Gastroesophageal sphincter (tissue), 4 donors: Measurements from ENCODE around the gene B4GALT2. TPM values are rescaled to one million over a fixed set of nuclear protein-coding genes. Genes with fewer than 3 reads are reported as not detected.

Experiments used
- ATAC-seq: fragments of 150-250 bp; one replicate; pipeline ENCODE4 v1.9.1; 2016; ENCODE audit warnings: mild to moderate bottlenecking, moderate library complexity
- H3K27ac ChIP-seq, 4 donors: fragments of 200-600 bp; sonication (generic) in 3 of 4; 1 replicate in 3 of 4; 2 replicates in 1 of 4; pipeline ENCODE4 v1.5.1; 2016 to 2019
- H3K27me3 ChIP-seq: fragments of 200-600 bp; sonication (generic); one replicate; pipeline ENCODE4 v1.5.1; 2019
- H3K36me3 ChIP-seq, 2 donors: fragments of 200-600 bp; sonication (generic); one replicate each; pipeline ENCODE4 v1.5.1; 2019; ENCODE audit warnings: control low read depth in 1 of 2
- H3K4me1 ChIP-seq, 3 donors: fragments of 200-600 bp; sonication (generic); 1 replicate in 2 of 3; 2 replicates in 1 of 3; pipeline ENCODE4 v1.5.1; 2016 to 2019; ENCODE audit warnings: control low read depth in 2 of 3
- H3K4me3 ChIP-seq, 2 donors: fragments of 200-600 bp; sonication (generic); one replicate each; pipeline ENCODE4 v1.5.1; 2019; ENCODE audit warnings: mild to moderate bottlenecking in 1 of 2, moderate library complexity in 1 of 2
- H3K9me3 ChIP-seq, 3 donors: fragments of 200-600 bp; sonication (generic); one replicate each; pipeline ENCODE4 v1.5.1; 2017 to 2019; ENCODE audit warnings: control low read depth in 2 of 3
- EP300 ChIP-seq: sonication (generic); formaldehyde crosslinking; IDR thresholded peaks from one replicate; pipeline ENCODE4 v1.6.1; 2017; ENCODE audit warnings: antibody characterized with exemption, mild to moderate bottlenecking
- POLR2A ChIP-seq, 2 donors: fragments of 450-650 bp; IDR thresholded peaks; one replicate each; pipeline ENCODE4 v1.6.1; 2017; ENCODE audit warnings: antibody characterized with exemption in 2 of 2, mild to moderate bottlenecking in 2 of 2, moderate library complexity in 1 of 2
- POLR2AphosphoS5 ChIP-seq: sonication (generic); formaldehyde crosslinking; IDR thresholded peaks from one replicate; pipeline ENCODE4 v1.6.1; 2017; ENCODE audit warnings: antibody characterized with exemption
- WGBS, 2 donors: methylation state at CpG; one replicate each; pipeline ENCODE4 v1.1.5; 2018; ENCODE audit warnings: low coverage in 1 of 2; 5-methylcytosine and 5-hydroxymethylcytosine counted together
- total RNA-seq, 4 donors: library from RNA; depleted of rRNA; stranded (reverse); fragments of >200 nt; gene quantifications; one replicate each; pipeline ENCODE4 v1.1.0, GENCODE V29; 2016
- TF ChIP-seq, protein P1 (sequence below), 4 experiments: fragments of 200-600 bp in 2 of 4; fragments of 450-650 bp in 2 of 4; sonication (generic) in 1 of 4; IDR thresholded peaks; one replicate each; pipeline ENCODE4 v1.5.1; 2017 to 2019; ENCODE audit warnings: antibody characterized with exemption in 4 of 4, mild to moderate bottlenecking in 2 of 4, moderate library complexity in 2 of 4

B4GALT2 gene
- total RNA-seq, 4 donors from 2014 or later, result 34.4 to 129 (median 37.6) TPM

DNA sequence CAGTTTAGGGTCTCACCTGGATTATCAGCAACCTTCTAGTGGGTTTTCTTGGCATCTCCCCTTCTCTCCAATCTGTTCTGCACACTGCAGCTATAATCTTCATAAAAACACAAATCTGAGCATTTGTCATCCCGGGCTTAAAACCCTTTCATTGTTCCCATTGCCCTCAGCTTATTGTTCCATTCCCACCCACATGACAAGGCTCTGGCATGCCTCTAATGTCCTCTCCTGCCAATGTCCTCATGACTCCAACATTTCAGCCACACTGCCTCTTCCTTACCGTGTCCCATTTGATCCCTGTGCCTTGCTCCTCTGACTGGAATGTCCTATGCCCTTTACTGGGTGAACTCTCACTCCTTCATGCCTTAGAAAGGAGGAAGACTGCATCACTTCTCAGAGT, 16.7 kb upstream of the B4GALT2 start:
- no peak overlapping the region for H3K27ac ChIP-seq
- WGBS, 2 donors, result 80 to 90% methylated on average over 1 to 2 of the region's 2 CpGs
- H3K4me3 ChIP-seq, result no peak overlapping the region
- H3K4me1 ChIP-seq, result no peaks in the 10 kb centered on the region
- no peaks in the 10 kb centered on the region for H3K27me3 ChIP-seq
- no peak for ATAC-seq
- TF ChIP-seq POLR2A (IDR thresholded peaks at IDR 0.05) (no peak), EP300 (no peak), POLR2AphosphoS5 (no peak)
- TF ChIP-seq, protein P1, sequence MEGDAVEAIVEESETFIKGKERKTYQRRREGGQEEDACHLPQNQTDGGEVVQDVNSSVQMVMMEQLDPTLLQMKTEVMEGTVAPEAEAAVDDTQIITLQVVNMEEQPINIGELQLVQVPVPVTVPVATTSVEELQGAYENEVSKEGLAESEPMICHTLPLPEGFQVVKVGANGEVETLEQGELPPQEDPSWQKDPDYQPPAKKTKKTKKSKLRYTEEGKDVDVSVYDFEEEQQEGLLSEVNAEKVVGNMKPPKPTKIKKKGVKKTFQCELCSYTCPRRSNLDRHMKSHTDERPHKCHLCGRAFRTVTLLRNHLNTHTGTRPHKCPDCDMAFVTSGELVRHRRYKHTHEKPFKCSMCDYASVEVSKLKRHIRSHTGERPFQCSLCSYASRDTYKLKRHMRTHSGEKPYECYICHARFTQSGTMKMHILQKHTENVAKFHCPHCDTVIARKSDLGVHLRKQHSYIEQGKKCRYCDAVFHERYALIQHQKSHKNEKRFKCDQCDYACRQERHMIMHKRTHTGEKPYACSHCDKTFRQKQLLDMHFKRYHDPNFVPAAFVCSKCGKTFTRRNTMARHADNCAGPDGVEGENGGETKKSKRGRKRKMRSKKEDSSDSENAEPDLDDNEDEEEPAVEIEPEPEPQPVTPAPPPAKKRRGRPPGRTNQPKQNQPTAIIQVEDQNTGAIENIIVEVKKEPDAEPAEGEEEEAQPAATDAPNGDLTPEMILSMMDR (IDR thresholded peaks at IDR 0.05), result no peak
- H3K9me3 ChIP-seq, result no peaks in the 10 kb centered on the region
- peaks cover 0 to 100% of the 10 kb centered on the region in 2 donors for H3K36me3 ChIP-seq

DNA sequence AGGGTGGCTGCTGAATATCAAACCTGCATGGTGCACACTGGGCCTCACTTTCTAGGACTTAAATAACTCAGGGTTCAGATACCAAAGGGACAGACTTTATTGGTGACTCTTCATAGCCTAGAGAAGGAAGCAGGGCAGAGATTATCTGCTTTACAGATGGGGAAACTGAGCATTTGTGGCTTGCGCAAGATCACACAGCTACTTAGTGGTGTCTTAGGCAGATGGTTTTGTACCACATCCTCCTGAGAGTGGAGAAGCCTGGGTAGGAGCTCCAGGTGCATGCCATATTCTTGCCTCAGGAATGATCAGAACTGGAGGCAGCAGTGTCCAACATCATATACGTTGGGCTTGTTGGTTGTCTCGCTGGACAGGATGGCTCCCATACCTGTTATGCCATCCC, 16.0 kb upstream of the B4GALT2 start:
- no peaks in the 10 kb centered on the region for H3K4me1 ChIP-seq
- H3K36me3 ChIP-seq, result peaks cover 0 to 98% of the 10 kb centered on the region in 2 donors

DNA sequence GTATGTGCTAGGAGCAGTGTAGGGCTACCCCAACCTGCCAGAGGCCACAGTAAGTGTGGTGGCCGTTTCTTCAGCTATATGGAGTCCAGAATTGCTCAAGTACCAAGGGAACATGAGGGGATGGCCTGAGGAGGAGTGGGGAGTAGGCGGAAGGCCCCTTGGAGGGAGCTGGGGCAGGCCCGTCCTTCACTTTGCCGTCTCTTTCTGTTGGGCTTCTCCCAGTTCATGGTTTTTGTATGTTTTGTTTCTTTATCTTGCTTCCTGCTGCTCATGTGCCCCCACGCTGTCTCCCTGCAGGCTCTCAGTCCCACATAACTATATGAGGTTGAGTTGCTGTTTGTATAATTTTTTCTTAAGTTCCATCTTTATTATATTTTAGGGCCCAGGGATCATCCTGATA, 15.1 kb upstream of the B4GALT2 start:
- WGBS, 2 donors, result 83 to 88% methylated on average over 4 to 5 of the region's 5 CpGs
- no peak for ATAC-seq
- no peaks in the 10 kb centered on the region for H3K9me3 ChIP-seq
- no peak for TF ChIP-seq POLR2AphosphoS5
- TF ChIP-seq POLR2A (IDR thresholded peaks at IDR 0.05), result no peak
- no peak for TF ChIP-seq EP300
- TF ChIP-seq, protein P1 (IDR thresholded peaks at IDR 0.05), result no peak
- H3K27me3 ChIP-seq, result no peaks in the 10 kb centered on the region
- H3K4me3 ChIP-seq, result no peak overlapping the region
- peaks cover 0 to 89% of the 10 kb centered on the region in 2 donors for H3K36me3 ChIP-seq
- H3K27ac ChIP-seq, result no peak overlapping the region
- no peaks in the 10 kb centered on the region for H3K4me1 ChIP-seq

More for the DNA sequence above, 16.0 kb upstream of the B4GALT2 start:
- WGBS, 2 donors, result 100% methylated on average over 1 of the region's 3 CpGs; no CpG with 5 or more reads in 1 of the 2 donors
- no peak for ATAC-seq
- Histone ChIP-seq H3K27me3 (no peaks in the 10 kb centered on the region), H3K27ac (no peak overlapping the region), H3K9me3 (no peaks in the 10 kb centered on the region), H3K4me3 (no peak overlapping the region)
- TF ChIP-seq, protein P1 (IDR thresholded peaks at IDR 0.05), result no peak
- TF ChIP-seq POLR2A (IDR thresholded peaks at IDR 0.05), result no peak
- TF ChIP-seq EP300, result no peak
- TF ChIP-seq POLR2AphosphoS5, result no peak

DNA sequence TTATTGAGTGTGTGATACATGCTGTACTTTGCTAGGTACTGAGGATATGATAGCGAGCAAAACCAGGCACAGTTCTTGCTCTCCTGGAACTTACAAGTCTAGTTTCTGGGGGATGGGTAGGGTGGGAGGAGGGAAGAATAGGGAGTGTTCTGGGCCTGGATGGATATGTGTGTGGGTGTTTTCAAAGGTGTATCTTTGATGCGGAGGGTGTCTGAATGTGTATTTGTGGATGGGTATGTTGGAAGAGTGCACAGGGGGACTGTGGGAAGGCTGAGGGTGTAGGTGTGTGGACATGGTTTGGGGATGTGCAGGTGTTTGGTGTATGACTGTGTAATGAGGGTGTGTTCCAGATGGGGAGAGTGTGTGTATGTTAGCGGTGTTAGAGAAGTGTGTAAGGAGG, 13.7 kb upstream of the B4GALT2 start:
- WGBS, 2 donors, result 95 to 100% methylated on average over 1 to 3 of the region's 3 CpGs
- TF ChIP-seq EP300, result no peak
- no peak for TF ChIP-seq POLR2AphosphoS5
- no peak for TF ChIP-seq POLR2A (IDR thresholded peaks at IDR 0.05)
- TF ChIP-seq, protein P1 (IDR thresholded peaks at IDR 0.05), result no peak
- ATAC-seq, result no peak
- Histone ChIP-seq H3K36me3 (peaks cover 0 to 75% of the 10 kb centered on the region in 2 donors), H3K27ac (no peak overlapping the region), H3K4me3 (no peak overlapping the region), H3K9me3 (no peaks in the 10 kb centered on the region), H3K4me1 (peaks cover 0 to 8% (median 2%) of the 10 kb centered on the region in 3 donors), H3K27me3 (no peaks in the 10 kb centered on the region)

DNA sequence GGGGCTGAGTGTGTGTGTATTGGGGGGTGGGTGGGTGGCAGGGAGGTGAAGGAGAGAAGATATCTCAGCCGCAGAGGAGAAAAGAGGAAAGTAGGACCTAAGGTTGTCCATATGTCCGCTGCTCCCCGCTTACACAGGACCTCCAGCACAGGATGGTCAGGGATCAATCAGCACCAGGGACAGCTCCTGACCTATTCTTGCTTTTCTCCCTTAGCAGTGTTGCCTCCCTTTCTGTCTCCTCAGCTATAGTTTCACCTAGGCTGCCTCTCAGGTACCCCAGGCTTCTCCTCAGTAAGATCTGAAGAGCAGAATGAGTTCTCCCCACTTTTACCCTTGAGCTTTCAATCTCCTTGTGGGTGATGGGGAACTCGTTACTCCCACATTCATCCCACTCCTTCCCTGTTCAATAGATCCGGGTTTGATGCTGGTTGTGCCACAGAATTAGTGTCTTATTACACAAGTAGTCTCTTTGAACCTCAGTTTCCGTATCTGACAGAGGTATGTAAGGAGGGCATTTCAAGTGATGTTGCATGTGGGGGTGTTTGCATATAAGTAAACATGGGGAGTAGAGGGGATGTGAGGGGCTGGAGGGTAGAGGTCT, 10.6 kb upstream of the B4GALT2 start:
- TF ChIP-seq, protein P1 (IDR thresholded peaks at IDR 0.05), result no peak
- no peak for TF ChIP-seq EP300
- no peak for TF ChIP-seq POLR2AphosphoS5
- no peak for TF ChIP-seq POLR2A (IDR thresholded peaks at IDR 0.05)
- 79 to 89% methylated on average over 4 of the region's 6 CpGs for WGBS, 2 donors
- Histone ChIP-seq H3K4me3 (no peak overlapping the region), H3K4me1 (peaks cover 0 to 22% (median 10%) of the 10 kb centered on the region in 3 donors), H3K36me3 (peaks cover 0 to 65% of the 10 kb centered on the region in 2 donors), H3K9me3 (no peaks in the 10 kb centered on the region), H3K27ac (no peak overlapping the region), H3K27me3 (no peaks in the 10 kb centered on the region)
- ATAC-seq, result no peak
